Uterus (tissue), 4 donors: ENCODE data around the gene IRX2. TPM values are rescaled to one million over a fixed set of nuclear protein-coding genes. Genes with fewer than 3 reads are reported as not detected.

ENCODE experiments used
- DNase-seq, 2 donors: peaks; one replicate each; pipeline ENCODE4 v3.0.0-alpha.2; 2019 to 2020
- H3K27ac ChIP-seq, 2 donors: fragments of 200-600 bp; sonication (generic); 1 replicate in 1 of 2; 2 replicates in 1 of 2; pipeline ENCODE4 v1.5.1; 2016 to 2018
- H3K27me3 ChIP-seq, 2 donors: fragments of 200-600 bp; sonication (generic); one replicate each; pipeline ENCODE4 v1.5.1; 2018 to 2019; ENCODE audit warnings: control low read depth in 1 of 2
- H3K36me3 ChIP-seq, 2 donors: fragments of 200-600 bp; sonication (generic); one replicate each; pipeline ENCODE4 v1.5.1; 2019; ENCODE audit warnings: control low read depth in 1 of 2
- H3K4me1 ChIP-seq, 2 donors: fragments of 200-600 bp; sonication (generic); one replicate each; pipeline ENCODE4 v1.5.1; 2018 to 2019; ENCODE audit warnings: control low read depth in 1 of 2
- H3K4me3 ChIP-seq, 2 donors: fragments of 200-600 bp; sonication (generic); 1 replicate in 1 of 2; 2 replicates in 1 of 2; pipeline ENCODE4 v1.5.1; 2018 to 2019; ENCODE audit warnings: mild to moderate bottlenecking in 1 of 2
- H3K9me3 ChIP-seq, 2 donors: fragments of 200-600 bp; sonication (generic); one replicate each; pipeline ENCODE4 v1.5.1; 2019; ENCODE audit warnings: control low read depth in 1 of 2
- CTCF ChIP-seq, 4 experiments: fragments of 200-600 bp in 2 of 4; fragments of 450-650 bp in 2 of 4; sonication (generic) in 2 of 4; IDR thresholded peaks; one replicate each; pipeline ENCODE4 v1.5.1; 2016 to 2019; ENCODE audit warnings: antibody characterized with exemption in 4 of 4, mild to moderate bottlenecking in 2 of 4, moderate library complexity in 1 of 4
- POLR2A ChIP-seq, 2 donors: fragments of 450-650 bp; IDR thresholded peaks; one replicate each; pipeline ENCODE4 v1.6.1; 2016; ENCODE audit warnings: antibody characterized with exemption in 2 of 2, mild to moderate bottlenecking in 1 of 2, moderate library complexity in 1 of 2
- intact Hi-C: fragments of 100-400 bp; cut with DNase I; formaldehyde crosslinking; loops from one replicate; pipeline ENCODE4 v1.15.1; 2023; ENCODE audit warnings: low total_unique reads
- total RNA-seq, 4 donors: library from RNA; depleted of rRNA in 3 of 4; stranded (reverse); fragments of >200 nt in 3 of 4; gene quantifications; one replicate each; pipeline versions ENCODE4 v1.1.0 to v1.2.4, GENCODE V29; 2014 to 2023
- donor health status: DM: yes; HTN: yes; CAD: no.

Gene IRX2
- total RNA-seq, 4 donors from 2014 or later = 0.77 TPM; not detected in 3

GRCh38 chr5:2738156-2738699 is 13.2 kb downstream of the IRX2 start:
- intact Hi-C loops = no loop called here
- Histone ChIP-seq H3K27me3 (peaks cover 4 to 51% of the 10 kb centered on the region in 2 donors), H3K4me3 (no peak overlapping the region), H3K27ac (no peak overlapping the region), H3K4me1 (no peaks in the 10 kb centered on the region), H3K36me3 (no peaks in the 10 kb centered on the region), H3K9me3 (no peaks in the 10 kb centered on the region)
- DNase-seq = no peak
- TF ChIP-seq POLR2A (IDR thresholded peaks at IDR 0.05) (no peak), CTCF (IDR thresholded peaks at IDR 0.05) (no peak)

- H3K4me1 ChIP-seq = no peaks in the 10 kb centered on the region
- TF ChIP-seq CTCF (IDR thresholded peaks at IDR 0.05) (no peak), POLR2A (IDR thresholded peaks at IDR 0.05) (no peak)
- no peak overlapping the region for H3K27ac ChIP-seq
- intact Hi-C loops = no loop called here
- no peak overlapping the region for H3K4me3 ChIP-seq
- H3K9me3 ChIP-seq = no peaks in the 10 kb centered on the region
- no peaks in the 10 kb centered on the region for H3K36me3 ChIP-seq
- peaks cover 4 to 50% of the 10 kb centered on the region in 2 donors for H3K27me3 ChIP-seq
- no peak for DNase-seq
Observed at GRCh38 chr5:2737273-2738155, 14.0 kb downstream of the IRX2 start.

GRCh38 chr5:2736872-2737271 is 14.6 kb downstream of the IRX2 start:
- Histone ChIP-seq H3K4me1 (no peaks in the 10 kb centered on the region), H3K27ac (no peak overlapping the region), H3K36me3 (no peaks in the 10 kb centered on the region), H3K9me3 (no peaks in the 10 kb centered on the region), H3K27me3 (peaks cover 4 to 43% of the 10 kb centered on the region in 2 donors), H3K4me3 (no peak overlapping the region)
- TF ChIP-seq CTCF (IDR thresholded peaks at IDR 0.05) (no peak), POLR2A (IDR thresholded peaks at IDR 0.05) (no peak)
- DNase-seq = no peak
- intact Hi-C loops = no loop called here

GRCh38 chr5:2735996-2736395 is 15.5 kb downstream of the IRX2 start:
- no peak for DNase-seq

GRCh38 chr5:2732850-2733249 is 18.6 kb downstream of the IRX2 start:
- no peak for DNase-seq
- H3K4me3 ChIP-seq = no peak overlapping the region
- no peak overlapping the region for H3K27ac ChIP-seq
- peaks cover 0 to 9% of the 10 kb centered on the region in 2 donors for H3K27me3 ChIP-seq
- TF ChIP-seq POLR2A (IDR thresholded peaks at IDR 0.05) (no peak), CTCF (IDR thresholded peaks at IDR 0.05) (no peak)
- no peaks in the 10 kb centered on the region for H3K4me1 ChIP-seq
- H3K9me3 ChIP-seq = no peaks in the 10 kb centered on the region
- intact Hi-C loops = no loop called here
- H3K36me3 ChIP-seq = no peaks in the 10 kb centered on the region

More at GRCh38 chr5:2735996-2736395, 15.5 kb downstream of the IRX2 start:
- no peaks in the 10 kb centered on the region for H3K4me1 ChIP-seq
- no peak overlapping the region for H3K4me3 ChIP-seq
- peaks cover 4 to 36% of the 10 kb centered on the region in 2 donors for H3K27me3 ChIP-seq
- H3K9me3 ChIP-seq = no peaks in the 10 kb centered on the region
- H3K27ac ChIP-seq = no peak overlapping the region
- no peaks in the 10 kb centered on the region for H3K36me3 ChIP-seq
- intact Hi-C loops = no loop called here
- no peak for TF ChIP-seq POLR2A (IDR thresholded peaks at IDR 0.05)
